HG03442 (cell line): Measurements from ENCODE around the gene MACC1.

Experiments
- ATAC-seq: cut with Tn5 transposase; IDR thresholded peaks from one replicate; pipeline ENCODE4 v1.9.1; 2021; ENCODE audit warnings: mild to moderate bottlenecking, moderate library complexity; ENCODE audit not compliant: unreplicated experiment

The MACC1 gene

GRCh38 chr7:20229646-20230500 is 12.7 kb upstream of the MACC1 start:
- ATAC-seq, result no peak

- no peak for ATAC-seq
Measured at GRCh38 chr7:20229081-20229480, 11.9 kb upstream of the MACC1 start.

GRCh38 chr7:20228654-20229053 is 11.5 kb upstream of the MACC1 start:
- no peak for ATAC-seq

DNA sequence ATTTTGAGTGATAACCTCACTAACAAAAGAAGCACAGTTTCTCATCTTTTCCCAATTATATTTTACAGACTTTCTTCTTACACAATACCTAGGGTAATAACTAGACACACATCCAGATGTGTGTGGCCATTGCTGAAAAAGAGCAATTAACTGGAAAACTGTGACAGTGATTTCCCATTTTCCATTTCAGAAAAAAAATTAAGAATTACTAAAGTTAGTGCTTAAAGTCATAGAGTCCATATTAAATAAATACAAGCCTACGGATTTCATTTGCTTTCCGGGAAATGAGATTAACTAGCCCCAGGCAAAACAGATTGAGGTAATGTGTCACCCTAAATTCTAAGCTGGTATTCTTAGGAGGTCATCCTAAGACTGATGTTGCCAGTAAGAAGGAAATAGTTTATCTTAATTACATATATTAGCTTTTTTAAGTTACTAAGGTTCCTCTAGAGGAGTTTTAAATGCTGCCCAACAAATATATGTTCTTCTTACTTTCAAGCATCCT is 10.2 kb upstream of the MACC1 start:
- ATAC-seq, result no peak

DNA sequence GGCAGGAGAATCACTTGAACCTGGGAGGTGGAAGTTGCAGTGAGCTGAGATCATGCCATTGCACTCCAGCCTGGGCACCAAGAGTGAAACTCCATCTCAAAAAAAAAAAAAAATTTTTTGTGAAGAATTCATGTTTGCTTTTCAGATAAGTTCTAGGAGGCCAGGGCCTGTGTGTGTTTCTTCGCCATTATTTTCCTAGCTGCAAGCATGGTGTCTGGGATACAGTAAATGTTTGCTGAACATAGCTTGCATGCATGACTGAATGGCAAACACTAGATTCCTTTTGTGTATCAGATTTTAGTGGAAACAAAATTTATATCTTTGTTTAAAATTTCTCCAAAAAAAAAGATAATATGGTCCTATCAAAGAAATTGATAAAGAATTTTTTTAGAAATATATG is 9.7 kb upstream of the MACC1 start:
- ATAC-seq, result no peak

DNA sequence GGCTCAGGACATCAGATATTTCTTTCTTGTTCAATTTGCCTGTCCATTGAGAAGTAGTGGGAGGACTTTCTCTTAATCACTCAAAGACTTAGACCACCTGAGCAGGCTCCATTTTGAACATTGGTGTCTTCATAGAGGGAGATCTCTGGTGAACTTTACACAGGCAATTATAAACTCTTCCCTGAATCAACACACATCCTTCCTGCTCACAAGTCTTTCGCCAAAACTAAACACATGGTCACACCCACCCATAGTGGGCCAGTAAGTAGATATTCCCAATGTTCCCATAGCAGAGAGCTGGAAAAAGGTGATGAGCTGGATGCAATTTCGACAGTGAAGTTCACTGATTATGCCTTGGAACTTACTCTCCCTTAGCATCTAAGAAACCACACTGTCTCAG is 8.2 kb upstream of the MACC1 start:
- ATAC-seq, result no peak

- no peak for ATAC-seq
Measured at GRCh38 chr7:20224025-20224424, 6.8 kb upstream of the MACC1 start.

- ATAC-seq, result no peak
Measured at GRCh38 chr7:20223356-20223755, 6.2 kb upstream of the MACC1 start.

DNA sequence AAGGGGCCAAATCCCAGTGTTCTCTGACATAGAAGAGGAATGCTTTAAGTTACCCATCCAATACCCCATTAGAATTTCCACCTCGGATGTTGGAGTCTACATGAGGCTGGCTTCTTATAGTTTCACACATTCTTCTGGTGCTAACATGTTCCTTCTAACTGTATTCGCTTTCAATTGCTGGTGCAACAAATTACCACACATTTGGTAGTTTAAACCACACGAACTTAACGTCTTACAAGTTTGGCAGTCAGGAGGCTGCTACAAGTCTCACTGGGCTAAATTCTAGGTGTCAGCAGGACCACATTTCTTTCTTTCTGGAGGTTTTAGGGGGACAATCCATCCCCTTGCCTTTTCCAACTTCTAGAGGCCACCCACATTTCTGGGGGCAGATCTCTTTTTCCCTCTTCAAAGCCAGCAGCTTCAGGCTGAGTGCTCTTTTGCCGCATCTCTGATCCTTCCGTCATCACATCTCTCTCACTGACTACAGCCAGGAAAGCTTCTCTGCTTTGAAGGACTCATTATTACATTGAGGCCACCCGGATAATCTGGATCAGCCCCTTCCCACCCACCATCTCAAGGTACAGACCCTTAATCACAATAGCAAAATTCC is 5.1 kb upstream of the MACC1 start:
- ATAC-seq, result no peak

DNA sequence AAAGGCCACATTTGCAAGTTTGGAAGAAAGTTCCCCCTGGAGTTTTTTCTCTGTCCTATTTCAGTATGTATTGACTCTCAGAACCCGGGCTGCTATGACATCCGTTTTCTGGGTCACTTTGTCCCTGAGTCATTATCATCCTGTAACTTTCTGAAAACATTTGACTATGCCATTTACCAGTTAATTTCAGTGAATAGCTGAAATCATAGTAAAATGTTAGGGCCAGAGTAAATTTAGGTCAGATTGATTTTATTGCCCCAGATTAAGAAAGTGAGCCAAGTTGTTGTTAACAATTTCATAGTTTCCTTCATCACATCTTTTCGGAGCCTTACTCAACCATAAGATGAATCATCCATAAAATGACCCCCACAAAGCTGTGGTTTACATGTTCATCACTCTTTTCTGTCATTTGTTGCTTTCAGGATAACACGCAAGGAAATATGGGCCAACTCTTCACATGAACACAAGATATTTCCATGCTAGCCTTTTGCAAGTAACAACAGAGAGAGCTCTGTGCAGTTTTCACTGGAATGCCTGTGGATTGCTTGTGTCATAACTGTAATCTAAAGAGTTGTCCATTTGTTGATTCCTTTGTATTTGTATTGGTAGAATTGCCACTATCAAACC is 3.9 kb upstream of the MACC1 start:
- ATAC-seq, result no peak

DNA sequence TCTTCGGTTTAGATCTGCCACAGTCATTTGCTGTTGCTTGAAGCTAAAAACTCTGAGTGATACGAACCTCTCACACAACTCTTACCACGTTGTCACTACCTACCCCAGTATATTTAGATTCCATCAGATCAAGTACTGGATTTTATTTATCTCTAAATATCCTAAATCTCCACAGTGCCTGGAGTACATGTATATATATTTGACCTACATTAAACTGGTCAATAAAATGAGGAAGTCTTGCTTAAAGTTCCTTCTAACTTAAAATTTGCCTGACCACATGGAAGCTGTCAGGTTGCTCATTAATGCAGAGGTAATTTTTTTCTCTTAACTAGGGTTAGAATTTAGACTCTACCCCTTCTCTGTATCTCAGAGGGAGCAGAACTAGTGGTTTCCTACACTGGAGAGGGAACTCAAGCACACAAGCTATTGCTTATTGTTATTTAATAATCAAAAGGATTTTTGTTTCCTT is 3.1 kb upstream of the MACC1 start:
- ATAC-seq, result peak; percentile 3

- peak; percentile 81 for ATAC-seq
Measured at GRCh38 chr7:20219446-20220292, 2.5 kb upstream of the MACC1 start.

GRCh38 chr7:20219062-20219445 is 1.9 kb upstream of the MACC1 start:
- no peak for ATAC-seq

GRCh38 chr7:20218279-20218678 is 1.1 kb upstream of the MACC1 start:
- ATAC-seq, result no peak

DNA sequence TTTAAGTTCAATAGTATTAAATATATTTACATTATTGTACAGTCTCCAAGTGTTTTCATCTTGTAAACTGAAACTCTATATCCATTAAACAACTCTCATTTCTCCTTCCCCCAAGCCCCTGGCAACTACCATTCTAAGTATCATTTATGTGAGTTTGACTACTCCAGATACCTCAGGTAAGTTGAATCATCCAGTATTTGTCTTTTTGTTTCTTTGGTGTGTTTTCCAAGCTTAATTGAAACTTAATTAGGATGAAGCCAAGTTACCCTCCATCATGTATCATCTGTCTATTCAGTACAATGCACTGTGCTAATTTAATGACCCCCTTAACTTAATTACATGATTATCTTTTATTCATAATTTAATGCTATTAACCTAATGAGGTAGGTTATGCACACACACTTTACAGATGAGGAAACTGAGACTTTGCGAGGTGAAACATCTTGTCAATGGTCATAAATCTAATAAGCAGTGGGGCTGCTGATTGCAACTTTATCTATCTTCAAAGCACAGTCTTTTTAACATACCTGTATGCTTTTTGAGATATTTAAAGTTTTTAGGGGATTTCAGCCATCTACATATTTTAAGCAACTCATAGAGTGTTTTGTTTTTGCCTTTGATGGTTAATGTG is 663 bp downstream of the MACC1 start:
- ATAC-seq, result no peak

- ATAC-seq, result no peak
Measured at GRCh38 chr7:20214921-20215669, 2.1 kb downstream of the MACC1 start.

GRCh38 chr7:20214132-20214531 is 3.1 kb downstream of the MACC1 start:
- no peak for ATAC-seq

DNA sequence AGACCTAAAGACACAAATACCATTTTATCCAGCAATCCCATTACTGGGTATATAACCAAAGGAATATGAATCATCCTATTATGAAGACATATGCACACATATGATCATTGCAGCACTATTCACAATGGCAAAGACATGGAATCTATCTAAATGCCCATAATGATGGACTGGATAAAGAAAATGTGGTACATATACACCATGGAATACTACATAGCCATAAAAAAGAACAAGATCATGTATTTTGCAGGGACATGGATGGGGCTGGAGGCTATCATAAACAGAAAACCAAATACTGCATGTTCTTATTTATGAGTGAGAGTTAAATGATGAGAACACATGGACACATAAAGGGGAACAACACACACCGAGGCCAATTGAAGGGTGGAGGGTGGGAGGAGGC is 3.8 kb downstream of the MACC1 start:
- no peak for ATAC-seq

- no peak for ATAC-seq
Measured at GRCh38 chr7:20211376-20211775, 5.8 kb downstream of the MACC1 start.
